SJCRH30 (cell line): Measurements from ENCODE around the gene LMO4. TPM values are rescaled to one million over a fixed set of nuclear protein-coding genes. Genes with fewer than 3 reads are reported as not detected.

Source experiments
- DNase-seq, 2 experiments: peaks; one replicate each; pipeline ENCODE4 v3.0.0-alpha.2; 2015 to 2020
- H3K27ac ChIP-seq: fragments of 250-450 bp; sonication (Bioruptor Pico); 2 replicates; pipeline ENCODE4 v1.5.1; 2020; ENCODE audit warnings: mild to moderate bottlenecking, moderate library complexity
- H3K27me3 ChIP-seq: fragments of 250-450 bp; sonication (Bioruptor Pico); 2 replicates; pipeline ENCODE4 v1.5.1; 2020; ENCODE audit warnings: mild to moderate bottlenecking, moderate library complexity
- H3K36me3 ChIP-seq: fragments of 250-450 bp; sonication (Bioruptor Pico); 2 replicates; pipeline ENCODE4 v1.5.1; 2020; ENCODE audit warnings: mild to moderate bottlenecking, moderate library complexity
- H3K4me1 ChIP-seq: fragments of 250-450 bp; sonication (Bioruptor Pico); 2 replicates; pipeline ENCODE4 v1.5.1; 2020; ENCODE audit warnings: mild to moderate bottlenecking, moderate library complexity
- H3K4me3 ChIP-seq: fragments of 250-450 bp; sonication (Bioruptor Pico); 2 replicates; pipeline ENCODE4 v1.5.1; 2020; ENCODE audit warnings: mild to moderate bottlenecking, moderate library complexity
- H3K9me3 ChIP-seq: fragments of 250-450 bp; sonication (Bioruptor Pico); replicated peaks from 2 replicates; pipeline ENCODE4 v1.5.1; 2020; ENCODE audit warnings: mild to moderate bottlenecking, moderate library complexity
- total RNA-seq: library from RNA; depleted of rRNA; stranded (reverse); fragments of >200 nt; shearing (Covaris generic); gene quantifications from 2 replicates; pipeline ENCODE4 v1.2.3, GENCODE V29; 2014

Gene LMO4
- total RNA-seq, 1 experiment from 2014 or later = 88.3 TPM

- H3K36me3 ChIP-seq = peaks cover 49% of the 10 kb centered on the region
- peak in 1 of 2 experiments; percentile 17 for DNase-seq
- peak overlapping the region; percentile 58 for H3K27ac ChIP-seq
- 0 out of 2 replicates have a peak, but pooled peaks cover 3% of the 10 kb centered on the region for H3K4me1 ChIP-seq
- peak overlapping the region; percentile 60 for H3K4me3 ChIP-seq
- H3K9me3 ChIP-seq = no peaks in the 10 kb centered on the region
- H3K27me3 ChIP-seq = no peaks in the 10 kb centered on the region
These were observed 5.9 kb downstream of the LMO4 start for GRCh38 chr1:87334351-87335174.

- Histone ChIP-seq H3K27me3 (no peaks in the 10 kb centered on the region), H3K4me3 (peak overlapping the region; percentile 60), H3K9me3 (no peaks in the 10 kb centered on the region), H3K27ac (peak overlapping the region; percentile 58), H3K36me3 (peaks cover 57% of the 10 kb centered on the region), H3K4me1 (0 out of 2 replicates have a peak, but pooled peaks cover 3% of the 10 kb centered on the region)
- DNase-seq = peak; percentile 64 to 65
These were observed 6.7 kb downstream of the LMO4 start for GRCh38 chr1:87335175-87335884.

GRCh38 chr1:87336623-87337067, 8.0 kb downstream of the LMO4 start:
- Histone ChIP-seq H3K9me3 (no peaks in the 10 kb centered on the region), H3K27ac (no peak overlapping the region), H3K27me3 (no peaks in the 10 kb centered on the region), H3K4me1 (0 out of 2 replicates have a peak, but pooled peaks cover 3% of the 10 kb centered on the region), H3K36me3 (peaks cover 70% of the 10 kb centered on the region), H3K4me3 (no peak overlapping the region)
- no peak for DNase-seq

- Histone ChIP-seq H3K9me3 (no peaks in the 10 kb centered on the region), H3K36me3 (peaks cover 72% of the 10 kb centered on the region), H3K4me3 (no peak overlapping the region), H3K4me1 (no peaks in the 10 kb centered on the region), H3K27ac (no peak overlapping the region), H3K27me3 (no peaks in the 10 kb centered on the region)
- DNase-seq = no peak
These were observed 8.9 kb downstream of the LMO4 start for GRCh38 chr1:87337606-87338005.

- Histone ChIP-seq H3K27ac (no peak overlapping the region), H3K36me3 (peaks cover 72% of the 10 kb centered on the region), H3K9me3 (no peaks in the 10 kb centered on the region), H3K4me1 (no peaks in the 10 kb centered on the region), H3K4me3 (no peak overlapping the region), H3K27me3 (no peaks in the 10 kb centered on the region)
- no peak for DNase-seq
These were observed 9.9 kb downstream of the LMO4 start for GRCh38 chr1:87338566-87338965.

- no peak overlapping the region for H3K4me3 ChIP-seq
- peaks cover 73% of the 10 kb centered on the region for H3K36me3 ChIP-seq
- no peaks in the 10 kb centered on the region for H3K27me3 ChIP-seq
- no peaks in the 10 kb centered on the region for H3K9me3 ChIP-seq
- H3K27ac ChIP-seq = no peak overlapping the region
- no peaks in the 10 kb centered on the region for H3K4me1 ChIP-seq
- DNase-seq = no peak
These were observed 15.6 kb downstream of the LMO4 start for GRCh38 chr1:87344231-87344630.

GRCh38 chr1:87346130-87346814, 17.6 kb downstream of the LMO4 start:
- DNase-seq = no peak
- Histone ChIP-seq H3K27me3 (no peaks in the 10 kb centered on the region), H3K27ac (no peak overlapping the region), H3K4me3 (no peak overlapping the region), H3K4me1 (no peaks in the 10 kb centered on the region), H3K36me3 (peaks cover 58% of the 10 kb centered on the region), H3K9me3 (no peaks in the 10 kb centered on the region)

- Histone ChIP-seq H3K27ac (no peak overlapping the region), H3K36me3 (peaks cover 36% of the 10 kb centered on the region), H3K4me1 (no peaks in the 10 kb centered on the region), H3K27me3 (no peaks in the 10 kb centered on the region), H3K4me3 (no peak overlapping the region), H3K9me3 (no peaks in the 10 kb centered on the region)
- DNase-seq = no peak
These were observed 19.8 kb downstream of the LMO4 start for GRCh38 chr1:87348341-87349019.

GRCh38 chr1:87349036-87349435, 20.4 kb downstream of the LMO4 start:
- no peaks in the 10 kb centered on the region for H3K27me3 ChIP-seq
- DNase-seq = no peak
- H3K9me3 ChIP-seq = no peaks in the 10 kb centered on the region
- no peak overlapping the region for H3K4me3 ChIP-seq
- no peaks in the 10 kb centered on the region for H3K4me1 ChIP-seq
- peaks cover 31% of the 10 kb centered on the region for H3K36me3 ChIP-seq
- H3K27ac ChIP-seq = no peak overlapping the region

- H3K27ac ChIP-seq = no peak overlapping the region
- no peak for DNase-seq
- no peak overlapping the region for H3K4me3 ChIP-seq
These were observed 27.2 kb downstream of the LMO4 start for GRCh38 chr1:87355894-87356293.

GRCh38 chr1:87356591-87356990, 27.9 kb downstream of the LMO4 start:
- H3K9me3 ChIP-seq = no peaks in the 10 kb centered on the region
- H3K4me3 ChIP-seq = no peak overlapping the region
- H3K27ac ChIP-seq = no peak overlapping the region
- no peaks in the 10 kb centered on the region for H3K4me1 ChIP-seq
- DNase-seq = no peak
- H3K27me3 ChIP-seq = no peaks in the 10 kb centered on the region
- H3K36me3 ChIP-seq = no peaks in the 10 kb centered on the region

More at GRCh38 chr1:87355894-87356293, 27.2 kb downstream of the LMO4 start:
- H3K27me3 ChIP-seq = no peaks in the 10 kb centered on the region
- H3K4me1 ChIP-seq = no peaks in the 10 kb centered on the region
- H3K36me3 ChIP-seq = no peaks in the 10 kb centered on the region
- H3K9me3 ChIP-seq = no peaks in the 10 kb centered on the region

- Histone ChIP-seq H3K36me3 (no peaks in the 10 kb centered on the region), H3K4me1 (no peaks in the 10 kb centered on the region), H3K27me3 (no peaks in the 10 kb centered on the region), H3K4me3 (no peak overlapping the region), H3K9me3 (no peaks in the 10 kb centered on the region), H3K27ac (no peak overlapping the region)
- no peak for DNase-seq
These were observed 29.5 kb downstream of the LMO4 start for GRCh38 chr1:87358219-87358618.

GRCh38 chr1:87359586-87359985, 30.9 kb downstream of the LMO4 start:
- no peaks in the 10 kb centered on the region for H3K4me1 ChIP-seq

GRCh38 chr1:87362063-87362833, 33.6 kb downstream of the LMO4 start:
- Histone ChIP-seq H3K36me3 (no peaks in the 10 kb centered on the region), H3K27me3 (no peaks in the 10 kb centered on the region), H3K4me1 (no peaks in the 10 kb centered on the region), H3K9me3 (no peaks in the 10 kb centered on the region), H3K4me3 (no peak overlapping the region), H3K27ac (no peak overlapping the region)
- DNase-seq = no peak

More at GRCh38 chr1:87359586-87359985, 30.9 kb downstream of the LMO4 start:
- H3K27me3 ChIP-seq = no peaks in the 10 kb centered on the region
- H3K36me3 ChIP-seq = no peaks in the 10 kb centered on the region
- no peak overlapping the region for H3K4me3 ChIP-seq
- no peak for DNase-seq
- no peaks in the 10 kb centered on the region for H3K9me3 ChIP-seq
- H3K27ac ChIP-seq = no peak overlapping the region
